ENCODE data around the gene SOCS1.

Gene SOCS1

DNA sequence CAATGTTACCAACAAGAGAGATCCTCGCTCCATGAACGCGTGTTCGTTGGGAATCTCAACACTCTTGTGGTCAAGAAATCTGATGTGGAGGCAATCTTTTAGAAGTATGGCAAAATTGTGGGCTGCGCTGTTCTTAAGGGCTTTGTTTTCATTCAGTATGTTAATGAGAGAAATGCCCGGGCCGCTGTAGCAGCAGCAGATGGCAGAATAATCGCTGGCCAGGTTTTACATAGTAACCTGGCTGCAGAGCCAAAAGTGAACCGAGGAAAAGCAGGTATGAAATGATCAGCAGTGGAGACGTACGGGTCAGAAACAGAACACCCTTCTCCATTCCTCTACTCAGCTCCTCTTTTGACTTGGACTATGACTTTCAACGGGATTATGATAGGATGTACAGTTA, 13.3 kb downstream of the SOCS1 start:
- DNase-seq: no peak

GRCh38 chr16:11241480-11242204, 14.4 kb downstream of the SOCS1 start:
- no peak for DNase-seq

DNA sequence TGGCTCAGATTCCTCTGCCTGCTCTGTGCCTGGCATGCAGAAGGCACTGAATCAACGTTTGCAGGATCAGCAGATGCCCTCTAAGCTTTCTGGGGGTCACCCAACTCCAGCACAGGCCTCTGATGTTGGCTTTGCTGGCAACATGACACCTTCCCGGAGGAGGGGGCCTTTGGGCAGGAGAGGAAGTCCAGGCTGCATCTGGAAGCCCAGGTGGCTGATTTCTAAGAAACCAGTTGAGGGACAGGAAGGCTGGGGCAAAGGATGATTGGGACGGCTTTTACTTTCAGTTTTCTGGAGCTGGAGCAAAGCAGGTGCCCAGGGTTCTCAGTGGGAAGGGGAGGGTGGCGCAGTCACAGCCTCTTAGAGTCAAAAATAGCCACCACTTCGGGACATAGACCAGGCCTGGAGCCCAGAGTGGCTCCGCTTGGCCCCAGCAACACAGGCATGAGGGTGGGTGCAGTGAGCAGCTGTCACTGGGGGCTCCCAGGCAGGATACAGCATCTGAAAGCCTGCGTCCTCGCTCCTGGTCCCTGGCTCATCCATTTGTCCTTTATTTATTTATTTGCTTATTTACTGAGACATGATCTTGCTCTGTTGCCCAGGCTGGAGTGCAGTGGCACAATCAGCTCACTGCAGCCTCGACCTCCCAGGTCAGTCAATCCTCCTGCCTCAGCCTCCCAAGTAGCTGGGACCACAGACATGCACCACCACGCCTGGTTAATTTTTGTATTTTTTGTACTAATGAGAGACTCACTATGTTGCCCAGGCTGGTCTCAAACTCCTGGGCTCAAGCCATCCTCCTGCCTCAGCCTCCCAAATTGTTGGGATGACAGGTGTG, 15.1 kb downstream of the SOCS1 start:
- DNase-seq: no peak

GRCh38 chr16:11239644-11240632, 16.1 kb downstream of the SOCS1 start:
- DNase-seq: no peak

- DNase-seq: no peak
Measured at GRCh38 chr16:11238272-11239202, 17.5 kb downstream of the SOCS1 start.

DNA sequence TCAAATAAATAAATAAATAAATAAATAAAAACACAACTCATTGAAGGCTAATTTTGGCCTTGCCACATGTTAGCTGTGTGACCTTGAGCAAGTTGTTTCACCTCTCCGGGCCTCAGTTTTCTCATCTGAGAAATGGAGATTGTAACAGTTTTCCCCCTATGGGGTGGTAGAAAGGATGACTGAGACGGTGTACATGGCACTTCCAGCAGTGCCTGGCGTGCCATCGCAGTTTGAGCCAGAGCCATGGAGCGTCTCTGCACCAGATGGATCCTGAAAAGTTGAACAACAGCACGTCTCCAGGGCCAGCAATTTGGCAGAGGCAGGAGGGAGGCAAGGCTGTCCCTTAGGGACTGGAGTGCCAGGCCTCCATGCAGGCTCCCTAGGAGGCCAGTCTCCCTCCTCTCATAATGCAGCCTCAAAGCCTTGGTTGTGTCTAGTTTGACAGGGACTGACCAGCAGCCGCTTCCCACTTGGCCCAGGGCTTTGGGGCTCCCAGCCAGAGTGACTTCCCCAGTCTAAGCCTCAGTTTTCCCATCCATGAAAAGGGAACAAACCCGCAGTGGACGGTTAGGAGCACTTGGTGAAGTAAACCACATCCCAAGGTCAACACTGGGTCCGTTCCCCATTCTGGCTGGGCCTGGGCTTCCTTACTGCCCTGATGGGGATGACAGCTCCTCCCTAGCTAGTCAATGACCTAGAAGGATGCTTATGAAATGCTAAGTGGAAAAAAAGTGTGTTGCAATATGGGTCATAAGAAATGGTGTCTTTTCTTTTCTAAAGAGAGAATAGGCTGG, 19.3 kb downstream of the SOCS1 start:
- no peak for DNase-seq

GRCh38 chr16:11235703-11235991, 20.4 kb downstream of the SOCS1 start:
- no peak for DNase-seq

GRCh38 chr16:11234884-11235702, 20.9 kb downstream of the SOCS1 start:
- DNase-seq: no peak

GRCh38 chr16:11233727-11234376, 22.2 kb downstream of the SOCS1 start:
- DNase-seq: no peak

- no peak for DNase-seq
Measured at GRCh38 chr16:11232852-11233726, 22.9 kb downstream of the SOCS1 start.

DNA sequence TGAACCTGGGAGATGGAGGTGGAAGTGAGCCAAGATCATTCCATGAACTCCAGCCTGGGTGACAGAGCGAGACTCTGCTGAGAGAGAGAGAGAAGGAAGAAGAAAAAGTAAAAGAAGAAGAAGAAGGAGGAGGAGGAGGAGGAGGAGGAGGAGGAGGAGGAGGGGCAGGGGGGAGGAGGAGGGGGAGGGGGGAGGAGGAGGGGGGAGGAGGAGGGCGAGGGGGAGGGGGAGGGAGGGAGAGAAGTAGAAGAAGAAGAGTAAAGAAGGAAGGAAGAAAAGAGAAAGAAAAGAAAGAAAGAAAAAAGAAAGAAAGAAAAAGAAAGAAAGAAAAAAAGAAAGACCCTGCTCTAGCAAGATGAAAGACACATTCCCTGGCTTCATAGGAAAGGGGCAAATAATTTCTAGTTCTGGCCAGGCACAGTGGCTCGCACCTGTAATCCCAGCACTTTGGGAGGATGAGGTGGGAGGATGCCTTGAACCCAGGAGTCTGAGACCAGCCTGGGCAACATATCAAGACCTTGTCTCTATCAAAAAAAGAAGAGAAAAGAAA, 23.6 kb downstream of the SOCS1 start:
- DNase-seq: no peak

GRCh38 chr16:11231367-11231970, 24.5 kb downstream of the SOCS1 start:
- no peak for DNase-seq

- DNase-seq: no peak
Measured at GRCh38 chr16:11229906-11230305, 26.1 kb downstream of the SOCS1 start.

- no peak for DNase-seq
Measured at GRCh38 chr16:11229432-11229831, 26.6 kb downstream of the SOCS1 start.

DNA sequence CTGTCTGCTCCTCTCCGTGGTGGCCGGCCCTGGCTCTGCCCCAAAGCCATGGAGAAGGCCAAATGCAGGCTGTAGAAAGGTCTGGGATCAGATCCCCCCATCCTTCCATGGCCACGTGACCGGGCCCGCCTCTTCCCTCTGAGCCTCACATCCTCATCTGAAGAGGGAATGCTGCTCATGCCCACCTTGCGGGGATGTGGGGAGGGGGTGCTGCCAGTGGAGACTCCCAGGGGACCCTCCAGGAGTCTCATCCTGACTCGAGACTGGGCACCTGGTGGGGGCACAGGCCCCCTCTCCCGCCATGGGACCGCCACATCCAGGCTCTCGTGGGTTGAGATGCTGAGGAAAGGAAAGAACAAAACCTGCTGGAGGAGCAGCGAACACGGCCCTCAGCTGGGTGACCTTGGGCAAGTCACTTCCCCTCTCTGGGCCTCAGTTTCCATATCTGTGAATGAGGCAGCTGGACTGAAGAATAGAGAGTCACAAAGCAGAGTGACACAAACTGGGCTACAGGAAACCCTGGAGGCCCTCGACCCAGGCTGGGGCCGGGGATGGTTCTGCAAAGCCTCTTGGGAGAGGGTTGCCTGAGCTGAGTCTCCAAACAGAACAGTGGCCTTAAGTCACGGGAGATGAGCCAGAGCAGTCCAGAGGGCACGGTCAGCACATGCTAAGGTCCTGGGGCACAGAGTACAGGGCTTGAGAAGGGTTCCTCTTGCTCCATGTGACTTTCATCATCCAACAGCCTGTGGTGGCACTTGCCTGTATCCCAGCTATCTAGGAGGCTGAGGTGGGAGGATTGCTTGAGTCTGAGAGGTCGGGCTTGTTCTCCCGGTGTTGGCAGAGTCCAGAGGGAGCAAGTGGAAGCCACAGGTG, 30.1 kb downstream of the SOCS1 start:
- DNase-seq: no peak

GRCh38 chr16:11224894-11225676, 30.9 kb downstream of the SOCS1 start:
- no peak for DNase-seq
